K562 (cell line): Measurements from ENCODE around the gene PPM1N. TPM values are rescaled to one million over a fixed set of nuclear protein-coding genes. Genes with fewer than 3 reads are reported as not detected.

Experiments used
- CBX3 ChIP-seq, 2 experiments: IDR thresholded peaks; 1 replicate in 1 of 2; 2 replicates in 1 of 2; pipeline ENCODE4 v1.6.1; 2012; ENCODE audit warnings: inconsistent platforms in 2 of 2, low read length in 2 of 2, borderline replicate concordance in 1 of 2, control low read depth in 1 of 2
- GTF3C2 ChIP-seq: IDR thresholded peaks from 3 replicates; pipeline ENCODE4 v1.6.1; 2011; ENCODE audit warnings: borderline replicate concordance, mild to moderate bottlenecking, moderate library complexity; ENCODE audit not compliant: insufficient read length; ENCODE audit errors: extremely low read depth
- KLF16 ChIP-seq: IDR thresholded peaks from 2 replicates; pipeline ENCODE4 v1.6.1; 2016; ENCODE audit warnings: antibody characterized with exemption
- MYNN ChIP-seq, 2 experiments: sonication (generic); formaldehyde crosslinking in 1 of 2; IDR thresholded peaks; 2 replicates each; pipeline versions ENCODE4 v1.5.0 to v1.6.1; 2016 to 2020; ENCODE audit warnings: antibody characterized with exemption in 1 of 2, missing genetic modification reagents in 1 of 2
- NFXL1 ChIP-seq: fragments of 450-650 bp; formaldehyde crosslinking; IDR thresholded peaks from 2 replicates; pipeline ENCODE4 v1.4.0; 2021; ENCODE audit warnings: mild to moderate bottlenecking
- POLR3G ChIP-seq: IDR thresholded peaks from 2 replicates; pipeline ENCODE4 v1.6.1; 2011; ENCODE audit not compliant: insufficient read length, insufficient replicate concordance; ENCODE audit errors: extremely low read depth
- RBM25 ChIP-seq: fragments of 200-400 bp; formaldehyde crosslinking; IDR thresholded peaks from 2 replicates; pipeline ENCODE4 v1.6.1; 2018; ENCODE audit warnings: low read length, low read depth, moderate library complexity; ENCODE audit not compliant: severe bottlenecking
- REST ChIP-seq, 2 experiments: fragments of 450-650 bp; formaldehyde crosslinking in 1 of 2; IDR thresholded peaks; 2 replicates each; pipeline versions ENCODE4 v1.4.0 to v1.6.1; 2014 to 2020; ENCODE audit warnings: mild to moderate bottlenecking in 2 of 2, borderline replicate concordance in 1 of 2, low read depth in 1 of 2
- SMAD4 ChIP-seq: fragments of 250-450 bp; sonication (Bioruptor Pico); conservative IDR thresholded peaks from 2 replicates; pipeline ENCODE4 v1.8.0; 2021; ENCODE audit warnings: inconsistent platforms, mild to moderate bottlenecking, moderate library complexity
- SREBF2 ChIP-seq: sonication (generic); formaldehyde crosslinking; IDR thresholded peaks from 2 replicates; pipeline ENCODE4 v1.4.0; 2020; ENCODE audit warnings: mild to moderate bottlenecking, missing genetic modification reagents
- STAT5B ChIP-seq: fragments of 250-450 bp; sonication (Bioruptor Pico); IDR thresholded peaks from 2 replicates; pipeline ENCODE4 v1.8.0; 2021; ENCODE audit warnings: mild to moderate bottlenecking, inconsistent platforms
- TBP ChIP-seq: optimal IDR thresholded peaks from 2 replicates; pipeline ENCODE3; 2011; ENCODE audit warnings: low read depth, low read length, improper control_type of control experiment
- THAP7 ChIP-seq: fragments of 250-450 bp; sonication (Bioruptor Pico); IDR thresholded peaks from 2 replicates; pipeline ENCODE4 v1.5.0; 2021
- USF1 ChIP-seq: sonication (generic); formaldehyde crosslinking; IDR thresholded peaks from 2 replicates; pipeline ENCODE4 v1.9.0; 2022; ENCODE audit warnings: mild to moderate bottlenecking, missing genetic modification reagents
- ZNF431 ChIP-seq: sonication (generic); formaldehyde crosslinking; IDR thresholded peaks from 2 replicates; pipeline ENCODE4 v1.8.0; 2022; ENCODE audit warnings: mild to moderate bottlenecking, missing genetic modification reagents
- ZNF695 ChIP-seq: fragments of 450-650 bp; formaldehyde crosslinking; IDR thresholded peaks from 2 replicates; pipeline ENCODE4 v1.4.0; 2020; ENCODE audit warnings: mild to moderate bottlenecking, moderate library complexity
- ZNF75A ChIP-seq: fragments of 450-650 bp; formaldehyde crosslinking; IDR thresholded peaks from 2 replicates; pipeline ENCODE4 v1.4.0; 2020; ENCODE audit warnings: mild to moderate bottlenecking
- polyA plus RNA-seq, 8 experiments: library from polyadenylated mRNA; depleted of rRNA in 4 of 8; stranded (reverse) in 5 of 8; unstranded in 3 of 8; fragments of >200 nt; fragmentation: Nextera tagmentation in 2 of 8; fragmentation: Illumina TruSeq in 1 of 8; extraction: Ambion mirVana in 2 of 8; extraction: Trizol in 1 of 8; gene quantifications; 2 replicates each; pipeline versions ENCODE4 v1.2.1 to v1.2.3, GENCODE V29; 2011 to 2014; ENCODE audit warnings: inconsistent platforms in 1 of 8, missing spikeins in 1 of 8
- total RNA-seq, 7 experiments: library from RNA; depleted of rRNA in 6 of 7; stranded (reverse); fragments of >200 nt in 6 of 7; fragmentation: Illumina TruSeq in 2 of 7; extraction: Trizol in 2 of 7; gene quantifications; 2 replicates each; pipeline versions ENCODE4 v1.2.1 to v1.2.3, GENCODE V29; 2011 to 2021; ENCODE audit warnings: low replicate concordance in 1 of 7

The PPM1N gene
- total and polyA plus RNA-seq, 9 of the 15 experiments (the other 6 are each of a cell fraction or from before 2014, with no cell fraction given): 4.5 to 15.6 (median 8.7) TPM

- TF ChIP-seq SREBF2 (CRISPR knock-in tag) (no peak), REST (IDR thresholded peaks at IDR 0.05; ENCODE audit: borderline replicate concordance) (peak; percentile 35; the same call in 1 of the 2 replicates), REST (CRISPR knock-in tag; IDR thresholded peaks at IDR 0.05; ENCODE audit: low read depth) (no peak), GTF3C2 (no peak), ZNF75A (no peak), KLF16 (no peak), THAP7 (no peak), ZNF695 (no peak), CBX3 (IDR thresholded peaks at IDR 0.05; ENCODE audit: borderline replicate concordance in 1 of 2, low read length in 2 of 2) (no peak), STAT5B (CRISPR knock-in tag) (no peak), MYNN (IDR thresholded peaks at IDR 0.05) (no peak), MYNN (CRISPR knock-in tag; IDR thresholded peaks at IDR 0.05) (no peak), POLR3G (no peak), RBM25 (peak; percentile 56), TBP (no peak), SMAD4 (CRISPR knock-in tag) (0 out of 2 replicates have a peak, but pooled peaks have one; percentile 17), USF1 (CRISPR knock-in tag) (peak; percentile 98), NFXL1 (CRISPR knock-in tag) (no peak), ZNF431 (no peak)
These were observed 3.4 kb downstream of the PPM1N start (continued) for GRCh38 chr19:45501730-45502014.
